ENCODE data around the gene HIP1R.

DNA sequence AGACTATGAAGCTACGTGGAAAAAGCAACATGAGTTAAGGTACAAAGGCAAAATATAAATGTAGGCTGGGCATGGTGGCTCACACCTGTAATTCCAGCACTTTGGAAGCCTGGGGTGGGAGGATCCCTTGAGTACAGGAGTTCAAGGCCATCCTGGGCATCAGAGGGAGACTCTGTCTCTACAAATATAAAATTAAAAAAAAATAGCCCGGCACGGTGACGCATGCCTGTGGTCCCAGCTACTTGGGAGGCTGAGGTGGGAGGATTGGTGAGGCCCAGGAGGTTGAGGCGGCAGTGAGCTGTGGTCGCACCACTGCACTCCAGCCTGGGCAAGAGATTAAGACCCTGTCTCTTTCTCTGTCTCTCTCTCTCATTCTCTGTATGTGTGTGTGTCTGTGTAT lies 64.6 kb downstream of the HIP1R start:
- TF ChIP-seq, protein P1, sequence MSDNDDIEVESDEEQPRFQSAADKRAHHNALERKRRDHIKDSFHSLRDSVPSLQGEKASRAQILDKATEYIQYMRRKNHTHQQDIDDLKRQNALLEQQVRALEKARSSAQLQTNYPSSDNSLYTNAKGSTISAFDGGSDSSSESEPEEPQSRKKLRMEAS (IDR thresholded peaks at IDR 0.05; ENCODE audit: low read depth, low read length): no peak
- TF ChIP-seq, protein P2, sequence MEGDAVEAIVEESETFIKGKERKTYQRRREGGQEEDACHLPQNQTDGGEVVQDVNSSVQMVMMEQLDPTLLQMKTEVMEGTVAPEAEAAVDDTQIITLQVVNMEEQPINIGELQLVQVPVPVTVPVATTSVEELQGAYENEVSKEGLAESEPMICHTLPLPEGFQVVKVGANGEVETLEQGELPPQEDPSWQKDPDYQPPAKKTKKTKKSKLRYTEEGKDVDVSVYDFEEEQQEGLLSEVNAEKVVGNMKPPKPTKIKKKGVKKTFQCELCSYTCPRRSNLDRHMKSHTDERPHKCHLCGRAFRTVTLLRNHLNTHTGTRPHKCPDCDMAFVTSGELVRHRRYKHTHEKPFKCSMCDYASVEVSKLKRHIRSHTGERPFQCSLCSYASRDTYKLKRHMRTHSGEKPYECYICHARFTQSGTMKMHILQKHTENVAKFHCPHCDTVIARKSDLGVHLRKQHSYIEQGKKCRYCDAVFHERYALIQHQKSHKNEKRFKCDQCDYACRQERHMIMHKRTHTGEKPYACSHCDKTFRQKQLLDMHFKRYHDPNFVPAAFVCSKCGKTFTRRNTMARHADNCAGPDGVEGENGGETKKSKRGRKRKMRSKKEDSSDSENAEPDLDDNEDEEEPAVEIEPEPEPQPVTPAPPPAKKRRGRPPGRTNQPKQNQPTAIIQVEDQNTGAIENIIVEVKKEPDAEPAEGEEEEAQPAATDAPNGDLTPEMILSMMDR (IDR thresholded peaks at IDR 0.05; ENCODE audit: low read depth, low read length): no peak
